WTC11 (cell line): ENCODE data around the gene CHRM1. TPM values are rescaled to one million over a fixed set of nuclear protein-coding genes. Genes with fewer than 3 reads are reported as not detected.

Experiments used
- ATAC-seq: fragments of 200-7000 bp; cut with Tn5 transposase; 2 replicates; pipeline ENCODE4 v1.10.0; 2021; ENCODE audit warnings: mild to moderate bottlenecking, moderate library complexity
- CTCF ChIA-PET: fragments of 300-600 bp; sonication (Branson Sonifier 250); formaldehyde crosslinking; loops from one replicate; lab custom pipeline; 2021; ENCODE audit warnings: antibody characterized with exemption; lab: Charles Lee
- POLR2A ChIA-PET: fragments of 350-600 bp; sonication (Branson Sonifier 250); formaldehyde crosslinking; loops from one replicate; lab custom pipeline; 2021; ENCODE audit warnings: antibody characterized with exemption; lab: Charles Lee
- DNase-seq: peaks from one replicate; pipeline ENCODE4 v3.0.0; 2021; ENCODE audit warnings: low spot score
- H3K27ac Mint-ChIP-seq: 2 replicates; pipeline ENCODE4 v1.8.0; 2021; ENCODE audit warnings: mixed read lengths
- H3K27me3 Mint-ChIP-seq: 2 replicates; pipeline ENCODE4 v1.8.0; 2021; ENCODE audit warnings: low read depth, mild to moderate bottlenecking, moderate library complexity, mixed read lengths
- H3K36me3 Mint-ChIP-seq: 2 replicates; pipeline ENCODE4 v1.8.0; 2021; ENCODE audit warnings: mixed read lengths
- H3K4me1 Mint-ChIP-seq: 2 replicates; pipeline ENCODE4 v1.8.0; 2022; ENCODE audit warnings: mixed read lengths
- H3K4me3 Mint-ChIP-seq: 2 replicates; pipeline ENCODE4 v1.8.0; 2021; ENCODE audit warnings: mild to moderate bottlenecking, moderate library complexity, mixed read lengths
- H3K9me3 Mint-ChIP-seq: 2 replicates; pipeline ENCODE4 v1.8.0; 2021; ENCODE audit warnings: mixed read lengths
- FOXK1 ChIP-seq: sonication (generic); formaldehyde crosslinking; IDR thresholded peaks from 2 replicates; pipeline ENCODE4 v1.8.0; 2022; ENCODE audit warnings: mild to moderate bottlenecking, moderate library complexity, missing genetic modification reagents
- FOXP1 ChIP-seq: sonication (generic); formaldehyde crosslinking; IDR thresholded peaks from 2 replicates; pipeline ENCODE4 v1.8.0; 2022; ENCODE audit warnings: missing genetic modification reagents, mild to moderate bottlenecking, moderate library complexity, borderline replicate concordance
- TCF7 ChIP-seq: sonication (generic); formaldehyde crosslinking; IDR thresholded peaks from 2 replicates; pipeline ENCODE4 v1.8.0; 2022; ENCODE audit warnings: mild to moderate bottlenecking, low read depth, missing genetic modification reagents, moderate library complexity
- TEAD4 ChIP-seq: sonication (generic); formaldehyde crosslinking; IDR thresholded peaks from 2 replicates; pipeline ENCODE4 v1.8.0; 2022; ENCODE audit warnings: mild to moderate bottlenecking, missing genetic modification reagents
- ZNF138 ChIP-seq: sonication (generic); formaldehyde crosslinking; conservative IDR thresholded peaks from 2 replicates; pipeline ENCODE4 v1.8.1; 2022; ENCODE audit warnings: mild to moderate bottlenecking, moderate library complexity, missing genetic modification reagents
- ZNF219 ChIP-seq: sonication (generic); formaldehyde crosslinking; IDR thresholded peaks from 2 replicates; pipeline ENCODE4 v1.8.0; 2023; ENCODE audit warnings: missing genetic modification reagents, mild to moderate bottlenecking, borderline replicate concordance
- ZNF423 ChIP-seq: fragments of 250-450 bp; sonication (Bioruptor Pico); IDR thresholded peaks from 2 replicates; pipeline ENCODE4 v2.1.2; 2022; ENCODE audit warnings: mild to moderate bottlenecking, moderate library complexity
- total RNA-seq: library from RNA; stranded (reverse); gene quantifications from 3 replicates; pipeline ENCODE4 v1.2.3, GENCODE V29; 2021
- TF ChIP-seq, protein P1 (sequence below): sonication (generic); formaldehyde crosslinking; IDR thresholded peaks from 2 replicates; pipeline ENCODE4 v1.8.1; 2022; ENCODE audit warnings: missing genetic modification reagents, borderline replicate concordance
- TF ChIP-seq, protein P2 (sequence below): sonication (generic); formaldehyde crosslinking; IDR thresholded peaks from 2 replicates; pipeline ENCODE4 v1.8.0; 2022; ENCODE audit warnings: mild to moderate bottlenecking, missing genetic modification reagents
- TF ChIP-seq, protein P3 (sequence below): fragments of 250-450 bp; sonication (Bioruptor Pico); IDR thresholded peaks from 2 replicates; pipeline ENCODE4 v1.9.0; 2021; ENCODE audit warnings: mild to moderate bottlenecking, borderline replicate concordance
- TF ChIP-seq, protein P4 (sequence below): sonication (generic); formaldehyde crosslinking; IDR thresholded peaks from 2 replicates; pipeline ENCODE4 v1.8.0; 2023; ENCODE audit warnings: missing genetic modification reagents, mild to moderate bottlenecking, borderline replicate concordance

CHRM1 gene
- total RNA-seq, 1 experiment from 2014 or later: not detected

DNA sequence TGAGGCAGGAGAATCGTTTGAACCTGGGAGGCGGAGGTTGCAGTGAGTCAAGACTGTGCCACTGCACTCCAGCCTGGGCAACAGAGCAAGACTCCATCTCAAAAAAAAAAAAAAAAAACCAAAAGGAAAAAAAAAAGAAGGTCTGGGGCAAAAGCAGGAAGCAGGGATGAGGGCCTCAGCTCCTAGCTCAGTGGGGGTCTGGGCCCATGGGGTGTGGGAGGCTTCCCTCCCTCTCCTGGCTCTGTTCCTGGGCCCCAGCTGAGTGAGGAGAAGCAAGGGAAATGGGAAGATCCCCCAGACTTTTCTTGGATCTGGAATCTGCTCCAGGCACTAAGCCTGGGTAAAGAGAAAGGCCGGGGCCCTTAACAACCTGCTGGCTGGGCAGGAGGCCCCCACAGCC, 8.9 kb downstream of the CHRM1 start:
- CTCF ChIA-PET: interaction anchor here (1.0 to 11.0 kb wide), 3 partner anchors 11 to 108 kb away, joined by 4 to 535 read pairs (median 268); partner anchors contain the start of gene CHRM1

DNA sequence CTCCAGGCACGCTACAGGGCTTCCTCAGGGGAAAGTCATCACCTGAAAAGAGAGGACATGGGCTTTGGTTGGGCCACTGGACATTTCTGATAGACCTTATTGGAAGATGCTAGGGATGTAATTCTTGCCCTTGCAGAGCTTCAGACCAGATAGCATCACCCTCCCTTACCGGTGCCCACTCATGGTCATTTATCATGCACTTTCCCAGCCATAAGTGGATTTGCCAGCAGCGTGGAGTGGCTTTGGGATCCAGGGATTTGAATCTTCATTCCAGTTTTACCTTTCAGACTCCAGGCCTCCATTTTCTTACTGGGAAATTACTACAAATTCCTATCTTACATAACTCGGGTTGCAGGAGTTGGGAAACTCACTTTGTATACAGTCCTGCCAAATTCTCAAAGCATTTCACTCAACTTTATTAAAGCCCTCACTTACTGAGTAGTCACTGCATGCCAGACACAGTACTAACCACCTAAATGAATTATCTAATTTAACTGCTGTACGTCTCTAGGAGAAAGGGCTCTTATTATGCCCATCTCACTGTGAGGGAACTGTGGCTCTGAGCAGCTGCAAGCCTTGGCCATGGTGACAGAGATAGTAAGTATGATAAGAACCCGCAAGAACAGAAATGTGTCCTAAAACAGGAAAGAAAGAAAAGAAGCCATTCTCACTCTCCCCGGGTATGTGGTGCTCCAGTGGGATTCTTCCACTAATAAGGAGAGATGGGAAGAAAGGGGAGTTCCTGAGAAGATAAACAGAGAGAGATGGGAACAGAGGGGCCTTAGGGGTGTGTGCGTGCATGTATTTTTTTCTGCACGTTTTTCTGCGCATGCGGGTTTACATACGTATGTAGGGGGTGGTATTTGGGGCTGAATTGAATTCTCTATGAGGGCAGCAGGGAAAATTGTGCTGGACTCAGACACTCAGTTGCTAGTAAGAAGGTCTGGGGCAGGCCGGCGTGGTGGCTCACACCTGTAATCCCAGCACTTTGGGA, 9.7 kb downstream of the CHRM1 start:
- no peak for DNase-seq

More for the DNA sequence above, 8.9 kb downstream of the CHRM1 start:
- 0 out of 2 replicates have a peak, but pooled peaks cover 3% of the 10 kb centered on the region for H3K36me3 Mint-ChIP-seq
- TF ChIP-seq FOXK1 (CRISPR knock-in tag) (no peak), ZNF219 (CRISPR knock-in tag) (no peak), FOXP1 (CRISPR knock-in tag) (no peak), ZNF138 (CRISPR knock-in tag) (no peak), ZNF423 (CRISPR knock-in tag) (no peak), TEAD4 (CRISPR knock-in tag) (no peak)
- TF ChIP-seq, protein P1, sequence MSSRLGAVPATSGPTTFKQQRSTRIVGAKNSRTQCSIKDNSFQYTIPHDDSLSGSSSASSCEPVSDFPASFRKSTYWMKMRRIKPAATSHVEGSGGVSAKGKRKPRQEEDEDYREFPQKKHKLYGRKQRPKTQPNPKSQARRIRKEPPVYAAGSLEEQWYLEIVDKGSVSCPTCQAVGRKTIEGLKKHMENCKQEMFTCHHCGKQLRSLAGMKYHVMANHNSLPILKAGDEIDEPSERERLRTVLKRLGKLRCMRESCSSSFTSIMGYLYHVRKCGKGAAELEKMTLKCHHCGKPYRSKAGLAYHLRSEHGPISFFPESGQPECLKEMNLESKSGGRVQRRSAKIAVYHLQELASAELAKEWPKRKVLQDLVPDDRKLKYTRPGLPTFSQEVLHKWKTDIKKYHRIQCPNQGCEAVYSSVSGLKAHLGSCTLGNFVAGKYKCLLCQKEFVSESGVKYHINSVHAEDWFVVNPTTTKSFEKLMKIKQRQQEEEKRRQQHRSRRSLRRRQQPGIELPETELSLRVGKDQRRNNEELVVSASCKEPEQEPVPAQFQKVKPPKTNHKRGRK (CRISPR knock-in tag): no peak
- TF ChIP-seq, protein P2, sequence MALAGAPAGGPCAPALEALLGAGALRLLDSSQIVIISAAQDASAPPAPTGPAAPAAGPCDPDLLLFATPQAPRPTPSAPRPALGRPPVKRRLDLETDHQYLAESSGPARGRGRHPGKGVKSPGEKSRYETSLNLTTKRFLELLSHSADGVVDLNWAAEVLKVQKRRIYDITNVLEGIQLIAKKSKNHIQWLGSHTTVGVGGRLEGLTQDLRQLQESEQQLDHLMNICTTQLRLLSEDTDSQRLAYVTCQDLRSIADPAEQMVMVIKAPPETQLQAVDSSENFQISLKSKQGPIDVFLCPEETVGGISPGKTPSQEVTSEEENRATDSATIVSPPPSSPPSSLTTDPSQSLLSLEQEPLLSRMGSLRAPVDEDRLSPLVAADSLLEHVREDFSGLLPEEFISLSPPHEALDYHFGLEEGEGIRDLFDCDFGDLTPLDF (CRISPR knock-in tag): no peak
- TF ChIP-seq, protein P3, sequence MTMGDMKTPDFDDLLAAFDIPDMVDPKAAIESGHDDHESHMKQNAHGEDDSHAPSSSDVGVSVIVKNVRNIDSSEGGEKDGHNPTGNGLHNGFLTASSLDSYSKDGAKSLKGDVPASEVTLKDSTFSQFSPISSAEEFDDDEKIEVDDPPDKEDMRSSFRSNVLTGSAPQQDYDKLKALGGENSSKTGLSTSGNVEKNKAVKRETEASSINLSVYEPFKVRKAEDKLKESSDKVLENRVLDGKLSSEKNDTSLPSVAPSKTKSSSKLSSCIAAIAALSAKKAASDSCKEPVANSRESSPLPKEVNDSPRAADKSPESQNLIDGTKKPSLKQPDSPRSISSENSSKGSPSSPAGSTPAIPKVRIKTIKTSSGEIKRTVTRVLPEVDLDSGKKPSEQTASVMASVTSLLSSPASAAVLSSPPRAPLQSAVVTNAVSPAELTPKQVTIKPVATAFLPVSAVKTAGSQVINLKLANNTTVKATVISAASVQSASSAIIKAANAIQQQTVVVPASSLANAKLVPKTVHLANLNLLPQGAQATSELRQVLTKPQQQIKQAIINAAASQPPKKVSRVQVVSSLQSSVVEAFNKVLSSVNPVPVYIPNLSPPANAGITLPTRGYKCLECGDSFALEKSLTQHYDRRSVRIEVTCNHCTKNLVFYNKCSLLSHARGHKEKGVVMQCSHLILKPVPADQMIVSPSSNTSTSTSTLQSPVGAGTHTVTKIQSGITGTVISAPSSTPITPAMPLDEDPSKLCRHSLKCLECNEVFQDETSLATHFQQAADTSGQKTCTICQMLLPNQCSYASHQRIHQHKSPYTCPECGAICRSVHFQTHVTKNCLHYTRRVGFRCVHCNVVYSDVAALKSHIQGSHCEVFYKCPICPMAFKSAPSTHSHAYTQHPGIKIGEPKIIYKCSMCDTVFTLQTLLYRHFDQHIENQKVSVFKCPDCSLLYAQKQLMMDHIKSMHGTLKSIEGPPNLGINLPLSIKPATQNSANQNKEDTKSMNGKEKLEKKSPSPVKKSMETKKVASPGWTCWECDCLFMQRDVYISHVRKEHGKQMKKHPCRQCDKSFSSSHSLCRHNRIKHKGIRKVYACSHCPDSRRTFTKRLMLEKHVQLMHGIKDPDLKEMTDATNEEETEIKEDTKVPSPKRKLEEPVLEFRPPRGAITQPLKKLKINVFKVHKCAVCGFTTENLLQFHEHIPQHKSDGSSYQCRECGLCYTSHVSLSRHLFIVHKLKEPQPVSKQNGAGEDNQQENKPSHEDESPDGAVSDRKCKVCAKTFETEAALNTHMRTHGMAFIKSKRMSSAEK (CRISPR knock-in tag): no peak
- DNase-seq (no peak), ATAC-seq (no peak)
- peaks cover 27% of the 10 kb centered on the region for H3K4me1 Mint-ChIP-seq
- POLR2A ChIA-PET: no interaction called here
- H3K27me3 Mint-ChIP-seq: peaks cover 8% of the 10 kb centered on the region
- H3K9me3 Mint-ChIP-seq: peaks cover 8% of the 10 kb centered on the region
- H3K27ac Mint-ChIP-seq: no peak overlapping the region
- no peak overlapping the region for H3K4me3 Mint-ChIP-seq

More for the DNA sequence above, 9.7 kb downstream of the CHRM1 start:
- peaks cover 27% of the 10 kb centered on the region for H3K4me1 Mint-ChIP-seq
- ChIA-PET POLR2A (no interaction called here), CTCF (interaction anchor here (1.0 to 11.0 kb wide), 4 partner anchors 12 to 109 kb away, joined by 4 to 535 read pairs (median 285); partner anchors contain the start of gene CHRM1)
- H3K36me3 Mint-ChIP-seq: 0 out of 2 replicates have a peak, but pooled peaks cover 3% of the 10 kb centered on the region
- no peak for ATAC-seq
- peaks cover 8% of the 10 kb centered on the region for H3K9me3 Mint-ChIP-seq
- no peak for TF ChIP-seq TCF7 (CRISPR knock-in tag)
- TF ChIP-seq, protein P4, sequence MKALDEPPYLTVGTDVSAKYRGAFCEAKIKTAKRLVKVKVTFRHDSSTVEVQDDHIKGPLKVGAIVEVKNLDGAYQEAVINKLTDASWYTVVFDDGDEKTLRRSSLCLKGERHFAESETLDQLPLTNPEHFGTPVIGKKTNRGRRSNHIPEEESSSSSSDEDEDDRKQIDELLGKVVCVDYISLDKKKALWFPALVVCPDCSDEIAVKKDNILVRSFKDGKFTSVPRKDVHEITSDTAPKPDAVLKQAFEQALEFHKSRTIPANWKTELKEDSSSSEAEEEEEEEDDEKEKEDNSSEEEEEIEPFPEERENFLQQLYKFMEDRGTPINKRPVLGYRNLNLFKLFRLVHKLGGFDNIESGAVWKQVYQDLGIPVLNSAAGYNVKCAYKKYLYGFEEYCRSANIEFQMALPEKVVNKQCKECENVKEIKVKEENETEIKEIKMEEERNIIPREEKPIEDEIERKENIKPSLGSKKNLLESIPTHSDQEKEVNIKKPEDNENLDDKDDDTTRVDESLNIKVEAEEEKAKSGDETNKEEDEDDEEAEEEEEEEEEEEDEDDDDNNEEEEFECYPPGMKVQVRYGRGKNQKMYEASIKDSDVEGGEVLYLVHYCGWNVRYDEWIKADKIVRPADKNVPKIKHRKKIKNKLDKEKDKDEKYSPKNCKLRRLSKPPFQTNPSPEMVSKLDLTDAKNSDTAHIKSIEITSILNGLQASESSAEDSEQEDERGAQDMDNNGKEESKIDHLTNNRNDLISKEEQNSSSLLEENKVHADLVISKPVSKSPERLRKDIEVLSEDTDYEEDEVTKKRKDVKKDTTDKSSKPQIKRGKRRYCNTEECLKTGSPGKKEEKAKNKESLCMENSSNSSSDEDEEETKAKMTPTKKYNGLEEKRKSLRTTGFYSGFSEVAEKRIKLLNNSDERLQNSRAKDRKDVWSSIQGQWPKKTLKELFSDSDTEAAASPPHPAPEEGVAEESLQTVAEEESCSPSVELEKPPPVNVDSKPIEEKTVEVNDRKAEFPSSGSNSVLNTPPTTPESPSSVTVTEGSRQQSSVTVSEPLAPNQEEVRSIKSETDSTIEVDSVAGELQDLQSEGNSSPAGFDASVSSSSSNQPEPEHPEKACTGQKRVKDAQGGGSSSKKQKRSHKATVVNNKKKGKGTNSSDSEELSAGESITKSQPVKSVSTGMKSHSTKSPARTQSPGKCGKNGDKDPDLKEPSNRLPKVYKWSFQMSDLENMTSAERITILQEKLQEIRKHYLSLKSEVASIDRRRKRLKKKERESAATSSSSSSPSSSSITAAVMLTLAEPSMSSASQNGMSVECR: no peak
- TF ChIP-seq, protein P2 (CRISPR knock-in tag): no peak
- no peak overlapping the region for H3K27ac Mint-ChIP-seq
- H3K4me3 Mint-ChIP-seq: no peak overlapping the region
- peaks cover 10% of the 10 kb centered on the region for H3K27me3 Mint-ChIP-seq
